ENCODE results near the gene NPIPA1. TPM values are rescaled to one million over a fixed set of nuclear protein-coding genes. Genes with fewer than 3 reads are reported as not detected.
"Not testable (repeated sequence)": the region's sequence is repeated elsewhere in the genome, so short reads cannot be mapped to it uniquely, and the experiment has no call there.

The NPIPA1 gene
- total RNA-seq, 1 experiment from 2014 or later = 74.7 TPM

- DNase-seq (ENCODE audit: extremely low read depth, low read depth) = not testable (repeated sequence)
These were observed 8.1 kb upstream of the NPIPA1 start for GRCh38 chr16:14929176-14929575.

- not testable (repeated sequence) for DNase-seq (ENCODE audit: extremely low read depth, low read depth)
These were observed 7.0 kb upstream of the NPIPA1 start for GRCh38 chr16:14930246-14930645.

DNA sequence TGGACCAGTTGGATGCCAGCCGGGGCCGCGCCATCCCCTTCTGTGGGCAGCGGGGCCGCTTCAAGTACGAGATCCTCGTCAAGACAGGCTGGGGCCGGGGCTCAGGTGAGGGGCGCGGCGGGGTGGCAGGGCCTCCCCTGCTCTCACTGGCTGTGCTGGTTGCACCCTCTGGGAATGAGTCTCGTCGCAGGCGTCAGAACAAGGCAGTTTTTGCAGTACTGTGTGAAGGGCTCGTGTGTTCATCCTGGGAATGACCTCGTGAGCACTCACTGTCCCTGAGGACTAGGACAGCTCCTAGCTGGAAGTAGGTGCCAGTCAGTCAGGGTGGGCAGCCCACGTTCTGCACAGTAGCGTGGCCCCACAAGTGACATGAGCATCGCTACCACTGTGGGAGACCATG, 6.3 kb upstream of the NPIPA1 start:
- DNase-seq (ENCODE audit: extremely low read depth, low read depth) = not testable (repeated sequence)

DNA sequence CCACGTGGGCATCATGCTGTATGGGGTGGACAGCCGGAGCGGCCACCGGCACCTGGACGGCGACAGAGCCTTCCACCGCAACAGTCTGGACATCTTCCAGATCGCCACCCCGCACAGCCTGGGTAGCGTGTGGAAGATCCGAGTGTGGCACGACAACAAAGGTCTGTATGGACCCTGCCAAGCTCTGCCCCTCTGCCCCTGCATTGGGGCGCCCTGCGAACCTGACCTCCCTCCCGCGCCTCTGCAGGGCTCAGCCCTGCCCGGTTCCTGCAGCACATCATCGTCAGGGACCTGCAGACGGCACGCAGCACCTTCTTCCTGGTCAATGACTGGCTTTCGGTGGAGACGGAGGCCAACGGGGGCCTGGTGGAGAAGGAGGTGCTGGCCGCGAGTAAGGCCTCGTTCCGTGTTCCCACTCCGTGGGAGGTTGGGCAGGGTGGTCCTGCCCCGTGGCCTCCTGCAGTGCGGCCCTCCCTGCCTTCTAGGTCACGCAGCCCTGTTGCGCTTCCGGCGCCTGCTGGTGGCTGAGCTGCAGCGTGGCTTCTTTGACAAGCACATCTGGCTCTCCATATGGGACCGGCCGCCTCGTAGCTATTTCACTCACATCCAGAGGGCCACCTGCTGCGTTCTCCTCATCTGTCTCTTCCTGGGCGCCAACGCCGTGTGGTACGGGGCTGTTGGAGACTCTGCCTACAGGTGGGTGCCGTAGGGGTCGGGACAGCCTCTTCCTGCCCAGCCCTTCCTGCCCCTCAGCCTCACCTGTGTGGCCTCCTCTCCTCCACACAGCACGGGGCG, 4.5 kb upstream of the NPIPA1 start:
- DNase-seq (ENCODE audit: extremely low read depth, low read depth) = not testable (repeated sequence)

- not testable (repeated sequence) for DNase-seq (ENCODE audit: extremely low read depth, low read depth)
These were observed 751 bp downstream of the NPIPA1 start for GRCh38 chr16:14937994-14938393.

DNA sequence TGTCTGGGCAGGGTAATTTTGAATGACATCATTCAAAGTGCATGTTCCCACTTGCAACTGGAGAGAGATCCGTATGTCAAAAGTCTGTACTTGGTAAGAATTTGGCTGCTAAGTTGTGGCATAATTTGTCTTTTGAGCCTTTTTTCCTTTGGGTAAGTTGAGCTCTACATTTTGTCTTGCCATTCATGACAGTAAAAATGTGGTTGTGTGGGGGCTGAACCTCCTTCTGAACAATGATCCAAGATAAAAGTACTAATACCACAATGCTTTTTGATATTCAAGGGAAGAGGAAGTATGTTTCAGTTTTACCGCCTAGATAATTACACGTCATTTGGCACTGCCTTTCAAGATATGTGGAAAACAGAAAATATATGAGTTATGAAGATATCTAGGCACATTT, 5.4 kb downstream of the NPIPA1 start:
- not testable (repeated sequence) for DNase-seq (ENCODE audit: extremely low read depth, low read depth)

DNA sequence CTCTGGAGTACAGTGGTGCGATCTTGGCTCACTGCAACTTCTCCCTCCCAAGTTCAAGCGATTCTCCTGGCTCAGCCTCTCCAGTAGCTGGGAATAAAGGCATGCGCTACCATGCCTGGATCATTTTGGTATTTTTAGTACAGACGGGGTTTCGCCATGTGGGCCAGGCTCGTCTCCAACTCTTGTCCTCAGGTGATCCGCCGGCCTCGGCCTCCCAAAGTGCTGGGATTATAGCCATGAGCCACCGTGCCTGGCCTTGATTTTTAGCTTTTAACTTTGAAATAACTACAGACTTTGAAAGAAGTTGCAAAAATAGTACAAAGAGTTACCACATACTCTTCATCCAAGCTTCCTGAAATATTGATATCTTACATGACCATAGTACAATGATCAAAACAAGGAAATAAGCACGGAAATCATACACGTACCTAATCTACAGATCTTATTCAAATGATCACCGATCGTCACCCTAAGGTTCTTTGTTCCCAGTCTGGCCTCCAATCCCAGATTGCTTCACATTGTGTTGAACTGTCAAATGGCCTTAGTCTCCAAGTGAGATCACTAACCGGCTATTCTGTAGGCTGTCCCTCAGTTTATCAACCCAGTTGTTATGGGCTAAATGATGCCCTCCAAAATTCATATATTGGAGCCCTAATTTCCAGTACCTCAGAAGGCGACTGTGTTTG, 18.4 kb downstream of the NPIPA1 start:
- no peak for DNase-seq (ENCODE audit: extremely low read depth, low read depth)

DNA sequence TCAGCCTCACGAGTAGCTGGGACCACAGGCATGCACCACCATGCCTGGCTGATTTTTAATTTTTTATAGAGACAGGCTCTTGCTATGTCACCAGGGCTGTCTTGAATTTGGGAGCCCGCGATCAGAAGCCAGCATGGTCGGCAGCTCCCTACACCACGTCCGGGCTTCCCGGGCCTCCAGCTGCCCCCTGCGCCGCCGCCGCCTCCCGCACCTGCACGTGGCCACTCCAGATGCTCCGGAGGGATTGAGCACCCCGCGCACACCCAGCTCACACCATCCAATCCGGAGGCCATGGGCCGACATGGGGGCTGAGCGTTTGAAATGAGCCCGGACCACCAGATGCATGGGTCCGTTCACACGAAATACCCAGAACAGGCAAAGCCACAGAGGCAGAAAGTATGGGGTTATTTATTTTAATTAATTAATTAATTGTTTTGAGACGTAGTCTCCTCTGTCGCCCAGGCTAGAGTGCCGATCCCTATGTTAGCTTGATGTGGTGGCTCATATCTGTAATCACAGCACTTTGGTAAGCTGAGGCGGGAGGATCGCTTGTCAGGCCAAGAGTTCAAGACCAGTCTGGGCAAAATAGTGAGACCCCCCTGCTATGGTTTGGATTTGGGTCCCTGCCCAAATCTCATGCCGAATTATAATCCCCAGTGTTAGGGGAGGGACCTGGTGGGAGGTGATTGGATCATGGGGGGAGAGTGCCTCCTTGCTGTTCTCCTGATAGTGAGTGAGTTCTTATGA, 20.5 kb downstream of the NPIPA1 start:
- no peak for DNase-seq (ENCODE audit: extremely low read depth, low read depth)

DNA sequence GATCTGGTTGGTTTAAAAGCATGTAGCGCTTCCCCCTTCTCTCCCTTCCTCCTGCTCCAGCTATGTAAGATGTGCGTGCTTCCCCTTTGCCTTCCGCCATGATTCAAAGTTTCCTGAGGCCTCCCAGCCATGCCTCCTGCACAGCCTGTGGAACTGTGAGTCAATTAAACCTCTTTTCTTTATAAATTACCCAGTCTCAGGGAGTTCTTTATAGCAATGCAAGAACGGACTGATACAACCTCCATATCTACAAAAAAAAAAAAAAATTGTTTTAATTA, 21.0 kb downstream of the NPIPA1 start:
- DNase-seq (ENCODE audit: extremely low read depth, low read depth) = no peak

DNA sequence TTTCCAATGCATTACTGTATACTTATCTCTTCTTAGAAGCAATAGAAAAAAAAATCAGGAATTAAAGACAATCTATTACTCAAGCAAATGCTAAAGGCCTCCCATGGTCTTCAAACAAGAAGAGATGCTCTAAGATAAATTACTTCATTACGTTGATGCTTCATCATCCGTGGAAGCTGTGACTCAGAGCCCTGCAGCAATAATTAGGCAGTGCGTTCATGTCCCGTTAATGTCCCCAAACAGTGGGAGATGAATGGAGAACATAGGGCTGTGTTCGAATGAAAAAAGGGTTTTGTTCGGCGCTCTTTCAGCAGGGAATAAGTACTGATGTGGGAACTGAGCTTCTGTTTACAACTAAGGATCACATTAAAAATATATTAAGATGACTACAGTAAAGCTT, 21.7 kb downstream of the NPIPA1 start:
- DNase-seq (ENCODE audit: extremely low read depth, low read depth) = no peak

GRCh38 chr16:14961405-14962186, 24.4 kb downstream of the NPIPA1 start:
- DNase-seq (ENCODE audit: extremely low read depth, low read depth) = no peak

- no peak for DNase-seq (ENCODE audit: extremely low read depth, low read depth)
These were observed 26.3 kb downstream of the NPIPA1 start for GRCh38 chr16:14963281-14964173.

GRCh38 chr16:14965328-14965727, 28.1 kb downstream of the NPIPA1 start:
- DNase-seq (ENCODE audit: extremely low read depth, low read depth) = no peak

DNA sequence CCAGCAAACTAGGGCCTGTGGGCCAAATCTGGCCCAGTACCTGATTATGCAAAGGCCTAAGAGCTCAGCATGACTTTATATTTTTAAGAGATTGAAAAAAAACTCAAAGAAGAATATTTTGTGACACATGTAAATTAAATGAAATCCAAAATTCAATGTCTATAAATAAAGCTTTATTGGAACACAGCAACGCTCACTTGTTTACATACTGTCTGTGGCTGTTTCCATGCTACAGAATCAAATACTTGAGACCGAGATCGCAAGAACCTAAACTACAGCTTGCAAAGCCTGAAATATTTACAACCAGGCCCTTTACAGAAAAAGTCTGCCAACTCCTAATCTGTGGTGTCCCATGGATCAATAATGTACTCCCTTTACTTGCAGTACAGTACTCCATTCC, 32.6 kb downstream of the NPIPA1 start:
- DNase-seq (ENCODE audit: extremely low read depth, low read depth) = not testable (repeated sequence)

DNA sequence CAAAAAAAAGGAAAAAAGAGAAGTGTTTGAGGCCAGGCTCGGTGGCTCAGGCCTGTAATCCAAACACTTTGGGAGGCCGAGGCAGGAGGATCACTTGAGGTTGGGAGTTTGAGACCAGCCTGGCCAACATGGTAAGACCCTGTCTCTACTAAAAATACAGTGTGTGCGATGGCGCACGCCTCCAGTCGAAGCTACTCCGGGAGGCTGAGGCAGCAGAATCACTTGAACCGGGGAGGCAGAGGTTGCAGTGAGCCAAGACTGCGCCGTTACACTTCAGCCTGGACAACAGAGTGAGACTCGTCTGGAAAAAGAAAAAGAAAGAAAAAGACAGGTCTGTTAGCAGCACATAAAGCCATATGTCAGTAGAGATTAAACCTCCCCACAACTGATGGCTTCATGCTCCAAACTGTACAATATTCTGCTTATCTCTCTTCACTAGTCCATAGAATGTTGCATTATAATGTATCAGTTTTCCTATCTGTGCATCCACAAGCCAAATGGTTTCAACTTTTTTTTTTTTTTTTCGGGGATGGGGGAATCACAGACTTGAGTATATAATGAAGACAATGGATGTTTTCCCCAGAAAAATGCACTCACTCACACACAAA, 34.5 kb downstream of the NPIPA1 start:
- not testable (repeated sequence) for DNase-seq (ENCODE audit: extremely low read depth, low read depth)

GRCh38 chr16:14973785-14974322, 36.6 kb downstream of the NPIPA1 start:
- not testable (repeated sequence) for DNase-seq (ENCODE audit: extremely low read depth, low read depth)

DNA sequence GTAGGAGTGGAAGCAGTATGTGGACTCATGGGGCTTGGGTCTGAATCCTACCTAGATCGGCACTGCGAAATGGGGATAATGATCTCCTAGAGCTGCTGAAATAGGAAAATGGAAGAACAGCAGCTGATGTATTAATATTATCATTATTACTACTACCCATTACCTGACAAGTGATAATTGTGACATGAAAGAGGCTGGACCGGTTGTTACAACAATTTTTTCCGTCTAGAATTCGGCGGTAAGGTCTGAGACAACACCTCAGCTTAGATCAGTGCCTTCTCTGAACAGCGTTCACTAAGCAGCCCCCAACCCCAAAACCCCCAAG, 37.0 kb downstream of the NPIPA1 start:
- DNase-seq (ENCODE audit: extremely low read depth, low read depth) = peak; percentile 49

GRCh38 chr16:14974656-14975417, 37.6 kb downstream of the NPIPA1 start, which contains the start of gene PDXDC1:
Gene PDXDC1, plus strand, starts transcription at chr16:14975026. Its CDS starts 174 bp downstream, at chr16:14975200.
- peak; percentile 84 for DNase-seq (ENCODE audit: extremely low read depth, low read depth)

Measured in NCI-H460 (cell line).